K562 (cell line): ENCODE data around the gene CENPH. TPM values are rescaled to one million over a fixed set of nuclear protein-coding genes. Genes with fewer than 3 reads are reported as not detected.

Experiments
- ATAC-seq: fragments of 200-7000 bp; cut with Tn5 transposase; 3 replicates; pipeline ENCODE4 v1.9.1; 2020; ENCODE audit warnings: moderate library complexity
- Bru-seq: library from RNA; stranded (reverse); fragments of 400-500 nt; gene quantifications from one replicate; lab custom pipeline; 2021; lab: Mats Ljungman, UMichigan
- BruChase-seq, 2 experiments: library from RNA; stranded (reverse); fragments of 400-500 nt; gene quantifications; one replicate each; lab custom pipeline; 2021; lab: Mats Ljungman, UMichigan
- BruUV-seq: library from RNA; stranded (reverse); fragments of 400-500 nt; replicated peaks from 2 replicates; lab custom pipeline; 2021; lab: Mats Ljungman, UMichigan
- CTCF ChIA-PET: fragments of 300-600 bp; formaldehyde crosslinking; extraction: SDS; loops from one replicate; lab custom pipeline; 2021; ENCODE audit warnings: low intra/inter-chr PET ratio; lab: Yijun Ruan, JAX
- POLR2A ChIA-PET: fragments of 300-600, 350-650 bp; sonication (Branson Sonifier 250); formaldehyde crosslinking; extraction: SDS; loops from one replicate; lab custom pipeline; 2021; ENCODE audit warnings: antibody characterized with exemption, inconsistent platforms; lab: Yijun Ruan, JAX
- DNase-seq, 4 experiments: peaks; one replicate each; pipeline versions ENCODE4 v3.0.0 to v3.0.0-alpha.2; 2011 to 2018; ENCODE audit warnings: low spot score in 3 of 4, mixed read lengths in 3 of 4; ENCODE audit errors: extremely low read depth in 1 of 4
- FAIRE-seq: peaks from 2 replicates; lab custom pipeline; 2011; peaks lifted over from hg19 to GRCh38; lab: Jason Lieb, UNC
- H2AFZ ChIP-seq: 2 replicates; pipeline ENCODE4 v1.6.0; 2011; ENCODE audit warnings: low read depth, low read length, control low read depth, inconsistent platforms
- H3K27ac ChIP-seq: fragments of 200-600 bp; 3 replicates; pipeline ENCODE4 v1.8.0; 2011; ENCODE audit warnings: low read depth, mild to moderate bottlenecking, control low read depth, inconsistent platforms, low read length, moderate library complexity, mixed read lengths; ENCODE audit errors: extremely low read depth
- H3K27me3 ChIP-seq, 2 experiments: fragments of 300-600 bp in 1 of 2; 2 replicates in 1 of 2; 3 replicates in 1 of 2; pipeline versions ENCODE4 v1.6.0 to v1.8.0; 2011; ENCODE audit warnings: inconsistent platforms in 2 of 2, low read length in 2 of 2, mild to moderate bottlenecking in 1 of 2, mixed read lengths in 1 of 2, moderate library complexity in 1 of 2; ENCODE audit not compliant: control insufficient read depth in 2 of 2, insufficient read depth in 2 of 2
- H3K36me3 ChIP-seq: fragments of 300-600 bp; 3 replicates; pipeline ENCODE4 v1.8.0; 2011; ENCODE audit warnings: mild to moderate bottlenecking, low read length, inconsistent platforms; ENCODE audit not compliant: control insufficient read depth, insufficient read depth
- H3K4me1 ChIP-seq, 2 experiments: fragments of 200-600 bp in 1 of 2; replicated peaks in 1 of 2; 2 replicates in 1 of 2; 3 replicates in 1 of 2; pipeline versions ENCODE4 v1.5.1 to v1.8.0; 2011; ENCODE audit warnings: inconsistent platforms in 2 of 2, low read length in 2 of 2, mild to moderate bottlenecking in 1 of 2, mixed read lengths in 1 of 2, moderate library complexity in 1 of 2; ENCODE audit not compliant: control insufficient read depth in 2 of 2, insufficient read depth in 2 of 2
- H3K4me2 ChIP-seq: 2 replicates; pipeline ENCODE4 v1.6.1; 2011; ENCODE audit warnings: low read length, control low read depth, inconsistent platforms, mixed read lengths; ENCODE audit not compliant: insufficient read depth
- H3K4me3 ChIP-seq: fragments of 200-600 bp; sonication (generic), shearing (Covaris generic); 2 replicates; pipeline ENCODE4 v1.5.1; 2016; ENCODE audit warnings: control low read depth, inconsistent platforms
- H3K79me2 ChIP-seq: fragments of 200-600 bp; 3 replicates; pipeline ENCODE4 v1.8.0; 2011; ENCODE audit warnings: low read length, inconsistent platforms; ENCODE audit not compliant: control insufficient read depth, insufficient read depth
- H3K9ac ChIP-seq, 2 experiments: 2 replicates each; pipeline versions ENCODE4 v1.6.0 to v1.6.1; 2011; ENCODE audit warnings: low read depth in 2 of 2, low read length in 2 of 2, control low read depth in 1 of 2, inconsistent platforms in 1 of 2, mild to moderate bottlenecking in 1 of 2, mixed read lengths in 1 of 2; ENCODE audit not compliant: insufficient read depth in 1 of 2
- H3K9me1 ChIP-seq: one replicate; pipeline ENCODE4 v1.6.0; 2011; ENCODE audit warnings: inconsistent platforms, mild to moderate bottlenecking, low read length, moderate library complexity; ENCODE audit not compliant: control insufficient read depth, insufficient read depth
- H3K9me3 ChIP-seq: replicated peaks from 2 replicates; pipeline ENCODE4 v1.5.1; 2011; ENCODE audit warnings: low read depth, low read length, inconsistent platforms; ENCODE audit not compliant: control insufficient read depth, insufficient read depth
- H4K20me1 ChIP-seq: replicated peaks from 2 replicates; pipeline ENCODE4 v1.6.1; 2011; ENCODE audit warnings: low read length, inconsistent platforms, mixed read lengths; ENCODE audit not compliant: control insufficient read depth, insufficient read depth
- ETV1 ChIP-seq: fragments of 450-650 bp; conservative IDR thresholded peaks from 2 replicates; pipeline ENCODE4 v1.6.1; 2016; ENCODE audit warnings: missing genetic modification characterization, control low read depth, low read depth, missing compliant biosample characterization
- RERE ChIP-seq: sonication (generic); formaldehyde crosslinking; IDR thresholded peaks from 2 replicates; pipeline ENCODE4 v1.8.0; 2023; ENCODE audit warnings: missing genetic modification reagents, mild to moderate bottlenecking, borderline replicate concordance
- SFPQ ChIP-seq: fragments of 200-400 bp; formaldehyde crosslinking; IDR thresholded peaks from 2 replicates; pipeline ENCODE4 v1.6.1; 2017; ENCODE audit warnings: mild to moderate bottlenecking, low read depth, low read length, moderate library complexity
- ZNF217 ChIP-seq: sonication (generic); formaldehyde crosslinking; IDR thresholded peaks from 2 replicates; pipeline ENCODE4 v1.8.0; 2022; ENCODE audit warnings: mild to moderate bottlenecking, missing genetic modification reagents
- WGBS: fragments of 100-300 bp; shearing (Covaris generic); methylation state at CpG from one replicate; pipeline ENCODE4 v1.1.6; 2016; ENCODE audit warnings: low coverage, mixed read lengths; ENCODE audit not compliant: insufficient coverage; ENCODE audit errors: missing lambda C conversion rate; 5-methylcytosine and 5-hydroxymethylcytosine counted together
- in situ Hi-C: fragments of 300-500 bp; cut with MboI; formaldehyde crosslinking; loops from 4 replicates; pipeline ENCODE4 v1.15.0; 2018; ENCODE audit warnings: inconsistent platforms, mixed read lengths
- intact Hi-C: fragments of 100-400 bp; cut with micrococcal nuclease; formaldehyde crosslinking; loops from 2 replicates; pipeline ENCODE4 v1.14.2; 2022
- long read RNA-seq, 3 experiments: library from polyadenylated mRNA in 2 of 3; library from RNA in 1 of 3; unstranded in 2 of 3; stranded (forward) in 1 of 3; transcript quantifications; one replicate each; pipeline ENCODE4 v2.0.0, GENCODE V29; 2019 to 2022
- polyA minus RNA-seq, 3 experiments: library from RNA; depleted of rRNA, polyadenylated mRNA; stranded (reverse); fragments of >200 nt; gene quantifications; 2 replicates each; pipeline ENCODE4 v1.2.3, GENCODE V29; 2011
- polyA plus RNA-seq, 8 experiments: library from polyadenylated mRNA; depleted of rRNA in 4 of 8; stranded (reverse) in 5 of 8; unstranded in 3 of 8; fragments of >200 nt; fragmentation: Nextera tagmentation in 2 of 8; fragmentation: Illumina TruSeq in 1 of 8; extraction: Ambion mirVana in 2 of 8; extraction: Trizol in 1 of 8; gene quantifications; 2 replicates each; pipeline versions ENCODE4 v1.2.1 to v1.2.3, GENCODE V29; 2011 to 2014; ENCODE audit warnings: inconsistent platforms in 1 of 8, missing spikeins in 1 of 8
- total RNA-seq, 7 experiments: library from RNA; depleted of rRNA in 6 of 7; stranded (reverse); fragments of >200 nt in 6 of 7; fragmentation: Illumina TruSeq in 2 of 7; extraction: Trizol in 2 of 7; gene quantifications; 2 replicates each; pipeline versions ENCODE4 v1.2.1 to v1.2.3, GENCODE V29; 2011 to 2021; ENCODE audit warnings: low replicate concordance in 1 of 7

CENPH gene
- total RNA-seq (2011; cell fraction: chromatin; rRNA removed; ENCODE audit: low replicate concordance) = 15.7 and 27.1 TPM in 2 replicates
- total RNA-seq (2011; cell fraction: nucleolus; rRNA removed) = 11.6 and 13.7 TPM in 2 replicates
- 19.9 and 24.4 TPM in 2 replicates for total RNA-seq (2011; cell fraction: nucleoplasm; rRNA removed)
- 77.2 and 111 TPM in 2 replicates for total RNA-seq (2014; rRNA removed)
- 95.5 and 120 TPM in 2 replicates for total RNA-seq (2014; rRNA removed; fragmentation: Illumina TruSeq; extraction: Trizol)
- total RNA-seq (2015; rRNA removed; fragmentation: Illumina TruSeq; extraction: Trizol) = 66.9 and 71.6 TPM in 2 replicates
- total RNA-seq (2021) = 72.1 and 73.0 TPM in 2 replicates
- polyA plus RNA-seq (2011; rRNA removed) = 61.6 and 75.3 TPM in 2 replicates
- 34.2 and 69.1 TPM in 2 replicates for polyA plus RNA-seq (2011; cell fraction: cytosol; rRNA removed)
- polyA plus RNA-seq (2011; cell fraction: nucleus; rRNA removed) = 8.4 and 11.6 TPM in 2 replicates
- polyA plus RNA-seq (2012) = 49.7 and 114 TPM in 2 replicates
- 68.0 and 74.9 TPM in 2 replicates for polyA plus RNA-seq (2014; fragmentation: Illumina TruSeq; extraction: Trizol)
- 10 to 100 TPM; 10.5 to 18.2 TPM for polyA plus RNA-seq (2014; fragmentation: Nextera tagmentation; extraction: Ambion mirVana)
- polyA plus RNA-seq (2014; rRNA removed) = 103 and 124 TPM in 2 replicates
- 16.9 and 25.9 TPM in 2 replicates for polyA minus RNA-seq (2011; rRNA and poly(A)+ RNA removed)
- 20.0 and 26.2 TPM in 2 replicates for polyA minus RNA-seq (2011; cell fraction: cytosol; rRNA and poly(A)+ RNA removed)
- polyA minus RNA-seq (2011; cell fraction: nucleus; rRNA and poly(A)+ RNA removed) = 8.3 and 16.7 TPM in 2 replicates
- percentile 79 among the genes with signal in this experiment for Bru-seq, nascent RNA
- percentile 81 among the genes with signal in this experiment for BruChase-seq, experiment 1, labeled RNA remaining after a 2-hour chase
- BruChase-seq, experiment 2, labeled RNA remaining after a 6-hour chase = percentile 81 among the genes with signal in this experiment
- long read RNA-seq, experiment 1, transcript CENPH-201 (9 exons, 1,389 nt) = major isoform, 180 of 254 reads
- long read RNA-seq, experiment 1, transcript CENPH-206 (8 exons, 1,305 nt) = minor isoform, 6 of 254 reads
- long read RNA-seq, experiment 1, partial matches to known transcripts = 2 of 254 reads
- long read RNA-seq, experiment 1, other reads (novel, unspliced or antisense) = 62 of 254 reads
- long read RNA-seq, experiment 2, transcript CENPH-201 (9 exons, 1,389 nt) = major isoform, 69 of 133 reads
- long read RNA-seq, experiment 2, partial matches to known transcripts = 8 of 133 reads
- long read RNA-seq, experiment 2, other reads (novel, unspliced or antisense) = 55 of 133 reads
- long read RNA-seq, experiment 3, transcript CENPH-201 (9 exons, 1,389 nt) = major isoform, 97 of 105 reads
- long read RNA-seq, experiment 3, partial matches to known transcripts = 1 of 105 reads
- long read RNA-seq, experiment 3, other reads (novel, unspliced or antisense) = 5 of 105 reads

GRCh38 chr5:69189162-69190086 is at the start of gene CENPH:
TSS of gene CENPH (plus strand) at chr5:69189583. CDS start at chr5:69189635, 52 bp downstream.
- peak within 1 kb of the TSS; percentile 94 for H3K4me2 ChIP-seq
- peak; percentile 95 for ATAC-seq
- H3K9me1 ChIP-seq = no peaks in the 10 kb centered on the region
- peaks cover 23% of the 10 kb centered on the region for H3K79me2 ChIP-seq
- BruUV-seq = no TSS peak
- H3K27ac ChIP-seq = peak within 1 kb of the TSS; percentile 94
- peak; percentile 90 to 94 (median 92) for DNase-seq
- in situ Hi-C loops (no loop called here), intact Hi-C loops (loop anchor here (2.0 kb wide), 1 partner anchor 27 kb away; a partner anchor contains a TSS)
- H2AFZ ChIP-seq = peak within 1 kb of the TSS; percentile 92
- peak; percentile 91 for FAIRE-seq
- POLR2A ChIA-PET = interaction anchor here (0.7 to 3.0 kb wide), 15 partner anchors 9 to 180 kb away, joined by 3 to 17 read pairs (median 5); partner anchors contain the start of genes AK6 and TAF9
- under 1% methylated on average over 55 of the region's 55 CpGs for WGBS
- CTCF ChIA-PET = no interaction called here
- H3K9me3 ChIP-seq = no peaks in the 10 kb centered on the region
- H3K4me1 ChIP-seq = peaks cover 7 to 8% of the 10 kb centered on the region in 2 experiments; a peak in 4 of 5 replicates
- H3K27me3 ChIP-seq = no peaks in the 10 kb centered on the region
- H3K4me3 ChIP-seq = peak within 1 kb of the TSS; percentile 76
- no peaks in the 10 kb centered on the region for H4K20me1 ChIP-seq
- peaks cover 24% of the 10 kb centered on the region; the same call in 2 of the 3 replicates for H3K36me3 ChIP-seq
- H3K9ac ChIP-seq = peak within 1 kb of the TSS; percentile 88 to 95
- TF ChIP-seq ZNF217 (CRISPR knock-in tag) (no peak), SFPQ (no peak), RERE (CRISPR knock-in tag) (no peak), ETV1 (tag) (peak; percentile 43)
